ACHN (cell line): ENCODE measurements around the gene MBD5.

Source experiments
- DNase-seq: peaks from one replicate; pipeline ENCODE4 v3.0.0-alpha.2; 2015
- in situ Hi-C: cut with HindIII; loops from 2 replicates; pipeline ENCODE4 v1.10.0; 2017; ENCODE audit warnings: low sequenced_read_pairs, low pct_ligation_motif_present, low pct_unique_long_range_greater_than_20kb

The MBD5 gene

DNA sequence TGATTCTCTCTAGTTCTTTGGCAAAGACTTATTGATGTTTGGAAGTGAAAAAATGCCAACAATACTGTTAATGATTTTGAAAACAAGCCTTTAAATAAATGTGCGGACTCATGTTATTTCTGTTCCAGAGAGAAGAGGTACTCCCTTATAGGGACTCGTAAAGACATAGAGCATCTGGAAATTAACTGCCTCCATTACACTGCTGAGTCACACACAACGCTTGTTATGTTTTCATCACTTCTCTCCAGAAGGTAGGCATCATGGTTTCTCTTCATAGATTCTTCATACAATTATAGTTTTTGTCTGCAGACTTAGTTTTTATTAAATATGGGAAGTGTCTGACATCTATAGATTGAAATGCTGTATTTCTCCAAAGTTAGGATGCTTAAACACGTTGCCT, 321.2 kb downstream of the MBD5 start:
- DNase-seq, result no peak
- in situ Hi-C loops, result no loop called here

DNA sequence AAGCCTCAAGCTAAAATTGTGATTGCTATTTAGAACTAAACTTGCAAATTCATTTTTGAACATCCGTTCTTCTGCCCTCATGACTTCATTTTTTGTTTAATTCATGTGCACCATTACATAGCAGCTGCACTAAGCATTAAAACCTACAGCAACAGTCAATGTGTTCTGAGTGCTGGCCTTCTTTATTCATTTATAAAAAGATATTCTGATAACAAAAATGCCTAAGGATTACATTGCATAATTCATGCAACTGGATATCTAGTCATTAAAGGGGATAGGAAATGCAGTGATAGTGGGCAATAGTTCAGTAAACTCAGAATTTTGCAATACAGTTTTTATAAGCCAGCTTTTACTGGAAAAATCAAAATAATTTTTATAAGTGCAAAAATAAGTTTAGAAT, 329.3 kb downstream of the MBD5 start:
- no peak for DNase-seq
- in situ Hi-C loops, result no loop called here

GRCh38 chr2:148351437-148352143, 330.7 kb downstream of the MBD5 start:
- DNase-seq, result no peak
- in situ Hi-C loops, result no loop called here

- no peak for DNase-seq
- in situ Hi-C loops, result no loop called here
Measured at GRCh38 chr2:148358375-148358774, 337.5 kb downstream of the MBD5 start.

GRCh38 chr2:148360662-148361061, 339.8 kb downstream of the MBD5 start:
- in situ Hi-C loops, result no loop called here
- no peak for DNase-seq

- DNase-seq, result no peak
- in situ Hi-C loops, result no loop called here
Measured at GRCh38 chr2:148362144-148362796, 341.4 kb downstream of the MBD5 start.

DNA sequence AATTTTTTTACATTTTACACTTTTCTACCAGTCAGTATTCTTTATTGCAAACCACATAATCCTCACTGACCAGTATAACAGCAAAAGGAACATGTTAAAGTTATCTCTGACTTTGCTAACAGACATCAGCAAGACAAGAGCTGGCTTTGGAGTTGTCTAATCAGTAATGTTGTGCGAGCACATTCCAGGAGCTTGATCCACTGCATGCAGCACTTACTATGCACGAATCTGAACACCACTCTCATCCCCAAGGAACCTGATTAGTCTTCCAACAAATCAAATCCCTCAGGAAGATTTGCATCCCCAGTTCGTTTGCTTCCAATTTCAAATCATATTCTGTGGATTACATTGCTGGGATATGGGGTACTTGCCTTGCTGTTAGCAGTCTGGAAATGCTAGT, 354.3 kb downstream of the MBD5 start:
- DNase-seq, result no peak
- in situ Hi-C loops, result no loop called here

DNA sequence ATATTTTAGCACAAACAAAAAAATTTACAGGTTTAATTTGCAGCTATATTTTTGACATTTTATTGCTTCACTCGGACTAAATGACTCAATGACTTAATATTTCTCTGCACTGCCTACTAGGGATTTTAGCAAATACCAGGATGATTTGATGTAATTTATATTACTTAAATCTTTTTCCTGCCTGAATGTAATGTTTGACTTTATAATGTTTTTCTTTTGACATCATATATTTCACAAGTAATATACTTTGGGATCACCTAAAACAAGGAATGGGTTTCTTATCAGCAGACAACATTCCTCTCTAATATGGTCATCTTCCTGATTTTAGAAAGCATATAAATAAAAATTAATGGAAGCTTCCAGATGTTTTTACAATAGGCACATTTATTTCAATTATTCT, 370.4 kb downstream of the MBD5 start:
- in situ Hi-C loops, result no loop called here
- no peak for DNase-seq

- no peak for DNase-seq
- in situ Hi-C loops, result no loop called here
Measured at GRCh38 chr2:148402786-148403185, 381.9 kb downstream of the MBD5 start.

DNA sequence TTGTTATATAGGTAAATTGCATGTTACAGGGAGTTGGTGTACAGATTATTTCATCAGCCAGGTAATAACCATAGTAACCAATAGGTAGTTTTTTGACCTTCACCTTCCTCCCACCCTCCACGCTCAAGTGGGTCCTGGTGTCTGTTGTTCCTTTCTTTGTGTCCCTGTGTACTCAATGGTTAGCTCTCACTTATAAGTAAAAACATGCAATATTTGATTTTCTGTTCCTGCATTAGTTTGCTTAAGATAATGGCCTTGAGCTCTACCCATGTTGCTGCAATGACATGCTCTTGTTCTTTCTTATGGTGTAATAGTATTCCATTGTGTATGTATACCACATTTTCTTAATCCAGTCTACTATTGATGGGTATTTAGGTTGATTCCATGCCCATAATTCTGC, 390.0 kb downstream of the MBD5 start:
- DNase-seq, result no peak
- in situ Hi-C loops, result no loop called here

DNA sequence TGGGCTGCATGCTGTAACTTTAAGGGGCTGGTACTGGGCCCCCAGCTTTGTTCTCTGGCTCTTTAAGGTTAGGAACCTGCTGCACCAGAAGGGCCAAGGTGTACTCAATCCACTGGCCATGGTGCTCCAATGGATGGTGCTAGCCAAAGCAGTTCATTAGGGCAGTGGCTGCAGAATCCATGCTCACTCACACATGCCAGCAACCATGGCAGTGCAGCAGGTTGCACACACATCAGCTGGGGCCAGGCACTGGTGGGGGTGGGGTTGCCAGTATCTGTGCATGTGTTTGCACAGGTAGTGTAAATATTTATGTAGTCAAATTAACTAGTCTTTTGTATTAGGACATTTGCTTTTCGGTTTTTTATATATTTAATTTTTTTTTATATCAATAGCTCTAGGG, 395.4 kb downstream of the MBD5 start:
- in situ Hi-C loops, result no loop called here
- no peak for DNase-seq

GRCh38 chr2:148430101-148430500, 409.2 kb downstream of the MBD5 start:
- DNase-seq, result no peak
- in situ Hi-C loops, result no loop called here

- in situ Hi-C loops, result no loop called here
- DNase-seq, result no peak
Measured at GRCh38 chr2:148447877-148448276, 427.0 kb downstream of the MBD5 start.

GRCh38 chr2:148450531-148450930, 429.6 kb downstream of the MBD5 start:
- DNase-seq, result no peak
- in situ Hi-C loops, result no loop called here

GRCh38 chr2:148451046-148451445, 430.2 kb downstream of the MBD5 start:
- no peak for DNase-seq
- in situ Hi-C loops, result no loop called here

DNA sequence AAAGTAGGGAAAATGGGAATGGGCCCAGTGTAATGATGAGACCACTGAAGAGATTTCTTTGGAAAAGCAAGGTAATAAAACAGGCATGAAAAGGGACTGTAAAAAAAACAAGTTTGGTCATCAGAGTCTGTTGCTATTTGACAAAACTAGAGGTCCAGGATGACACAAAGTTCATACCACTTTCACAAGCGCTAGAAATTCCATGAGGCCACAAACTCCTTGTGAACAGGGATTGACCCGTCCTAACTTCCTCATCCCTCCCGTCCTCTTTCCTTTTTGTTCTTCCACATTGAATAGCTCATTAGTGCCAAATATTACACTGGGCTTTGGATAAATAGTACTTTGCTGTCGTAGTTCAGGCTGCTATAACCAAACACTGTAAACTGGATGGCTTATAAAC, 434.9 kb downstream of the MBD5 start:
- in situ Hi-C loops, result no loop called here
- no peak for DNase-seq

- no peak for DNase-seq
- in situ Hi-C loops, result no loop called here
Measured at GRCh38 chr2:148458171-148458570, 437.3 kb downstream of the MBD5 start.

DNA sequence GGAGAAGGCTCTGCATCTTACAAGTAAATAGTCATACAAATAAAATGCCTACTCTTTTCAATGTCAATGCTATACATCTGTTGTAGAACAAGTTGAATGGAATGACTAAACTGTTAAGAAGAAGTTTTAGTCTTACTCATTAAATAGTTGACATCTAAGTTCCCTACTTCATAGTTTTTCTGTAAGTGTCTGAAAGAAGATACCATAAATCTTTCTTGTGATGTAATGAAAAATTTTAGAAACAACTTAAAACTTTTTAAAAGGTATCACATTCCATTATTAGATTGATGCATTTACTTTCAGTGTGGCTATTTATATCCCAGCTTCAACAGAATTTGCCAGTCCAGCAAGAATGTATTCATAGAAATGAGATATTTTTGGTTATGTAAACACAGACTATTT, 438.5 kb downstream of the MBD5 start:
- no peak for DNase-seq
- in situ Hi-C loops, result no loop called here

DNA sequence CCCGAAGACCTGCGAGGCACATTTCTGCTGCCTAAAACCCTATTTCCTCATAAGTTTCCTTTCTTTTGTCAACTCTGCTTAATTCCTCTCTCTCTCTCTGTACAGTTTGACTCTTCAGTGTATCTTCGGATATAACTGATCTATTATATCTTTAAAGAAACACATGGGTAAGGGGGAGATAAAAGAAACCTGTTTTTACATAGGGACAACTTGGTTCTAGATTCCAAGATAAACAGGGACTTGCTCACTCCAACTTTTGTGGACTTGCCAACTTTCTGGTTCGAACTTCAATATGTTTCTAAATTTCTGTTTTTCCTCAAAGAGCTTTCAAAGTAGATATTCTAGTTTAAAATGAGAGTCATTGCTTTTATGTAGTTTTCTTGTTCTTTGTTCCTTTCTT, 441.0 kb downstream of the MBD5 start:
- no peak for DNase-seq
- in situ Hi-C loops, result no loop called here

- in situ Hi-C loops, result no loop called here
Measured at GRCh38 chr2:148475626-148476025, 454.7 kb downstream of the MBD5 start.

More at GRCh38 chr2:148475626-148476025, 454.7 kb downstream of the MBD5 start:
- no peak for DNase-seq
